ENCODE data around the gene KLHL18. TPM values are rescaled to one million over a fixed set of nuclear protein-coding genes. Genes with fewer than 3 reads are reported as not detected.

The KLHL18 gene
- total RNA-seq = 10 to 100 TPM; 10.3 to 33.8 (median 11.7) TPM
- 10 to 100 TPM; 10.6 to 27.0 (median 13.8) TPM for polyA plus RNA-seq

- Histone ChIP-seq H3K9me3 (no peaks in the 10 kb centered on the region), H3K27ac (peak within 1 kb of the TSS; percentile 85 to 96 (median 90)), H3K4me1 (peaks cover 0 to 46% (median 44%) of the 10 kb centered on the region in 4 donors), H3K4me3 (peak within 1 kb of the TSS; percentile 73 to 91 (median 85)), H3K27me3 (no peaks in the 10 kb centered on the region), H3K36me3 (peaks cover 0 to 7% (median 0%) of the 10 kb centered on the region in 4 donors)
- 0% methylated on average over 82 of the region's 82 CpGs for WGBS, 2 donors
- TF ChIP-seq POLR2AphosphoS5 (IDR thresholded peaks at IDR 0.05) = peak; percentile 74 to 93 (median 89)
- peak in 1 of 2 donors; percentile 60 for TF ChIP-seq POLR2A (IDR thresholded peaks at IDR 0.05)
- TF ChIP-seq EP300 (IDR thresholded peaks at IDR 0.05) = peak in 2 of 4 donors; percentile 39 to 60
- TF ChIP-seq CTCF (IDR thresholded peaks at IDR 0.05) = no peak
- intact Hi-C loops (cut with DNase I) = loop anchor here (1.0 to 5.0 kb wide), 4 partner anchors 40 to 350 kb away; partner anchors contain the start of genes PTPN23 and SETD2
- peak; percentile 97 for DNase-seq
Measured at GRCh38 chr3:47282424-47283192, at the start of gene KLHL18, which contains the start of gene KIF9. Gene KLHL18, plus strand, starts transcription at chr3:47282944. Its CDS starts 22 bp downstream, at chr3:47282966. Gene KIF9, minus strand, starts transcription at chr3:47282799. Its CDS starts 5,425 bp downstream, at chr3:47277374.

GRCh38 chr3:47238017-47238416 lies 44.7 kb upstream of the KLHL18 start:
- Histone ChIP-seq H3K4me3 (no peak overlapping the region), H3K4me1 (no peaks in the 10 kb centered on the region), H3K27ac (no peak overlapping the region), H3K27me3 (no peaks in the 10 kb centered on the region), H3K36me3 (no peaks in the 10 kb centered on the region), H3K9me3 (no peaks in the 10 kb centered on the region)
- no peak for DNase-seq
- 94 to 98% methylated on average over 3 of the region's 3 CpGs for WGBS, 2 donors
- intact Hi-C loops (cut with DNase I) = no loop called here
- TF ChIP-seq POLR2A (IDR thresholded peaks at IDR 0.05) = no peak
- TF ChIP-seq EP300 (IDR thresholded peaks at IDR 0.05) = no peak
- no peak for TF ChIP-seq POLR2AphosphoS5 (IDR thresholded peaks at IDR 0.05)
- TF ChIP-seq CTCF (IDR thresholded peaks at IDR 0.05) = no peak

- no peak for TF ChIP-seq EP300 (IDR thresholded peaks at IDR 0.05)
- TF ChIP-seq POLR2A (IDR thresholded peaks at IDR 0.05) = no peak
- TF ChIP-seq POLR2AphosphoS5 (IDR thresholded peaks at IDR 0.05) = no peak
- no peak for TF ChIP-seq CTCF (IDR thresholded peaks at IDR 0.05)
- Histone ChIP-seq H3K9me3 (no peaks in the 10 kb centered on the region), H3K36me3 (no peaks in the 10 kb centered on the region), H3K4me1 (no peaks in the 10 kb centered on the region), H3K27me3 (no peaks in the 10 kb centered on the region), H3K4me3 (no peak overlapping the region), H3K27ac (no peak overlapping the region)
- WGBS, 2 donors = 91 to 93% methylated on average over 6 of the region's 6 CpGs
- intact Hi-C loops (cut with DNase I) = no loop called here
- no peak for DNase-seq
Measured at GRCh38 chr3:47239929-47240328, 42.8 kb upstream of the KLHL18 start.

GRCh38 chr3:47243419-47244147 lies 39.2 kb upstream of the KLHL18 start:
- TF ChIP-seq CTCF (IDR thresholded peaks at IDR 0.05) (no peak), POLR2A (IDR thresholded peaks at IDR 0.05) (no peak), POLR2AphosphoS5 (IDR thresholded peaks at IDR 0.05) (no peak)
- intact Hi-C loops (cut with DNase I) = no loop called here
- Histone ChIP-seq H3K27me3 (no peaks in the 10 kb centered on the region), H3K36me3 (no peaks in the 10 kb centered on the region), H3K9me3 (no peaks in the 10 kb centered on the region), H3K4me1 (no peaks in the 10 kb centered on the region), H3K4me3 (no peak overlapping the region), H3K27ac (no peak overlapping the region)
- 90% methylated on average over 9 of the region's 9 CpGs for WGBS, 2 donors
- DNase-seq = no peak

Measured in sigmoid colon (tissue), 7 donors.